ENCODE data around the gene RAET1L. TPM values are rescaled to one million over a fixed set of nuclear protein-coding genes. Genes with fewer than 3 reads are reported as not detected.

Gene RAET1L
- total and polyA plus RNA-seq, 10 of the 15 experiments (the other 5 are each of a cell fraction or from before 2014, with no cell fraction given) = not detected

GRCh38 chr6:150037526-150038201 lies 12.3 kb upstream of the RAET1L start:
- H3K4me1 ChIP-seq (ENCODE audit: control insufficient read depth, insufficient read depth, low read length) = no peaks in the 10 kb centered on the region
- ChIA-PET CTCF (no interaction called here), RAD21 (ENCODE audit: unreplicated experiment) (no interaction called here), POLR2A (no interaction called here), SMC1A (ENCODE audit: uncharacterized antibody, unreplicated experiment) (no interaction called here)
- ATAC-seq (no peak), FAIRE-seq (no peak), DNase-seq (ENCODE audit: low read depth, low spot score) (no peak)
- no peaks in the 10 kb centered on the region for H3K9me3 ChIP-seq (replicated peaks; ENCODE audit: control insufficient read depth, insufficient read depth, low read length)
- H3K36me3 ChIP-seq (ENCODE audit: control insufficient read depth in 2 of 2, insufficient read depth in 2 of 2, low read length in 1 of 2) = no peaks in the 10 kb centered on the region
- H3K27ac ChIP-seq (ENCODE audit: control insufficient read depth, insufficient read depth) = no peak overlapping the region
- no peak overlapping the region for H2AFZ ChIP-seq (ENCODE audit: control insufficient read depth, low read depth, low read length)
- in situ Hi-C loops (cut with MboI) (no loop called here), intact Hi-C loops (cut with micrococcal nuclease; ENCODE audit: unreplicated experiment) (no loop called here)
- H3K4me2 ChIP-seq (ENCODE audit: control insufficient read depth, insufficient read depth) = no peak overlapping the region
- TF ChIP-seq, protein P1, sequence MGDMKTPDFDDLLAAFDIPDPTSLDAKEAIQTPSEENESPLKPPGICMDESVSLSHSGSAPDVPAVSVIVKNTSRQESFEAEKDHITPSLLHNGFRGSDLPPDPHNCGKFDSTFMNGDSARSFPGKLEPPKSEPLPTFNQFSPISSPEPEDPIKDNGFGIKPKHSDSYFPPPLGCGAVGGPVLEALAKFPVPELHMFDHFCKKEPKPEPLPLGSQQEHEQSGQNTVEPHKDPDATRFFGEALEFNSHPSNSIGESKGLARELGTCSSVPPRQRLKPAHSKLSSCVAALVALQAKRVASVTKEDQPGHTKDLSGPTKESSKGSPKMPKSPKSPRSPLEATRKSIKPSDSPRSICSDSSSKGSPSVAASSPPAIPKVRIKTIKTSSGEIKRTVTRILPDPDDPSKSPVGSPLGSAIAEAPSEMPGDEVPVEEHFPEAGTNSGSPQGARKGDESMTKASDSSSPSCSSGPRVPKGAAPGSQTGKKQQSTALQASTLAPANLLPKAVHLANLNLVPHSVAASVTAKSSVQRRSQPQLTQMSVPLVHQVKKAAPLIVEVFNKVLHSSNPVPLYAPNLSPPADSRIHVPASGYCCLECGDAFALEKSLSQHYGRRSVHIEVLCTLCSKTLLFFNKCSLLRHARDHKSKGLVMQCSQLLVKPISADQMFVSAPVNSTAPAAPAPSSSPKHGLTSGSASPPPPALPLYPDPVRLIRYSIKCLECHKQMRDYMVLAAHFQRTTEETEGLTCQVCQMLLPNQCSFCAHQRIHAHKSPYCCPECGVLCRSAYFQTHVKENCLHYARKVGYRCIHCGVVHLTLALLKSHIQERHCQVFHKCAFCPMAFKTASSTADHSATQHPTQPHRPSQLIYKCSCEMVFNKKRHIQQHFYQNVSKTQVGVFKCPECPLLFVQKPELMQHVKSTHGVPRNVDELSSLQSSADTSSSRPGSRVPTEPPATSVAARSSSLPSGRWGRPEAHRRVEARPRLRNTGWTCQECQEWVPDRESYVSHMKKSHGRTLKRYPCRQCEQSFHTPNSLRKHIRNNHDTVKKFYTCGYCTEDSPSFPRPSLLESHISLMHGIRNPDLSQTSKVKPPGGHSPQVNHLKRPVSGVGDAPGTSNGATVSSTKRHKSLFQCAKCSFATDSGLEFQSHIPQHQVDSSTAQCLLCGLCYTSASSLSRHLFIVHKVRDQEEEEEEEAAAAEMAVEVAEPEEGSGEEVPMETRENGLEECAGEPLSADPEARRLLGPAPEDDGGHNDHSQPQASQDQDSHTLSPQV (IDR thresholded peaks at IDR 0.05) = no peak
- no peak for TF ChIP-seq JUNB (IDR thresholded peaks at IDR 0.05)
- TF ChIP-seq FOXK2 (IDR thresholded peaks at IDR 0.05) = no peak
- TF ChIP-seq MEF2B (IDR thresholded peaks at IDR 0.05; ENCODE audit: partially characterized antibody, poor library complexity, severe bottlenecking) = no peak
- TF ChIP-seq EZH2 (IDR thresholded peaks at IDR 0.05; ENCODE audit: borderline replicate concordance, control insufficient read depth, low read depth, low read length) = no peak
- TF ChIP-seq RCOR1 (conservative IDR thresholded peaks at IDR 0.05; ENCODE audit: low read depth, low read length) = no peak
- no peak for TF ChIP-seq RFX5 (IDR thresholded peaks at IDR 0.05; ENCODE audit: low read depth, low read length)
- TF ChIP-seq, protein P2, sequence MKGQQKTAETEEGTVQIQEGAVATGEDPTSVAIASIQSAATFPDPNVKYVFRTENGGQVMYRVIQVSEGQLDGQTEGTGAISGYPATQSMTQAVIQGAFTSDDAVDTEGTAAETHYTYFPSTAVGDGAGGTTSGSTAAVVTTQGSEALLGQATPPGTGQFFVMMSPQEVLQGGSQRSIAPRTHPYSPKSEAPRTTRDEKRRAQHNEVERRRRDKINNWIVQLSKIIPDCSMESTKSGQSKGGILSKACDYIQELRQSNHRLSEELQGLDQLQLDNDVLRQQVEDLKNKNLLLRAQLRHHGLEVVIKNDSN (IDR thresholded peaks at IDR 0.05; ENCODE audit: borderline replicate concordance, extremely low read length, insufficient read depth, low read depth, low read length) = no peak
- no peak overlapping the region for H3K4me3 ChIP-seq
- 20% methylated on average over 50 of the region's 55 CpGs for WGBS (ENCODE audit: insufficient coverage, insufficient replicate concordance, low lambda C conversion rate, missing lambda C conversion rate)
- no peaks in the 10 kb centered on the region for H3K79me2 ChIP-seq (ENCODE audit: control insufficient read depth, insufficient read depth, low read length)
- H4K20me1 ChIP-seq (ENCODE audit: control insufficient read depth, insufficient read depth) = no peaks in the 10 kb centered on the region
- no TSS peak for BruUV-seq (replicated peaks)
- no peak overlapping the region for H3K9ac ChIP-seq (ENCODE audit: control insufficient read depth, insufficient read depth, low read length)
- peaks cover 11 to 15% of the 10 kb centered on the region in 2 experiments for H3K27me3 ChIP-seq (replicated peaks in 1 of 2; ENCODE audit: control insufficient read depth in 2 of 2, insufficient read depth in 2 of 2, low read length in 1 of 2)
